Bronchial epithelial cell (primary cell): Measurements from ENCODE around the gene NUMA1. TPM values are rescaled to one million over a fixed set of nuclear protein-coding genes. Genes with fewer than 3 reads are reported as not detected.

Experiments used
- DNase-seq: peaks from one replicate; pipeline ENCODE4 v3.0.0-alpha.2; 2010; ENCODE audit warnings: low read depth
- FAIRE-seq: peaks from 2 replicates; lab custom pipeline; 2011; peaks lifted over from hg19 to GRCh38; lab: Jason Lieb, UNC
- H3K27me3 ChIP-seq: 2 replicates; pipeline ENCODE4 v1.5.1; 2011; ENCODE audit warnings: low read length; ENCODE audit not compliant: control insufficient read depth, insufficient read depth
- H3K36me3 ChIP-seq: 2 replicates; pipeline ENCODE4 v1.5.1; 2011; ENCODE audit warnings: low read length; ENCODE audit not compliant: control insufficient read depth, insufficient read depth
- H3K4me3 ChIP-seq: 2 replicates; pipeline ENCODE4 v1.5.1; 2011; ENCODE audit warnings: mild to moderate bottlenecking, low read depth, low read length, control low read depth
- CTCF ChIP-seq: IDR thresholded peaks from 2 replicates; pipeline ENCODE4 v1.5.1; 2011; ENCODE audit warnings: mild to moderate bottlenecking, moderate library complexity, low read length, control low read depth, inconsistent platforms; ENCODE audit not compliant: insufficient read depth, severe bottlenecking
- total RNA-seq: library from RNA; depleted of rRNA; stranded (reverse); fragments of >200 nt; gene quantifications from 2 replicates; pipeline ENCODE4 v1.2.1, GENCODE V29; 2014

Gene NUMA1
- total RNA-seq, 1 donor from 2014 or later = 52.7 TPM

- FAIRE-seq = no peak
These were observed 43.7 kb upstream of the NUMA1 start for GRCh38 chr11:72124046-72124445.

GRCh38 chr11:72123117-72123653 lies 42.8 kb upstream of the NUMA1 start:
- Histone ChIP-seq H3K36me3 (peaks cover 1% of the 10 kb centered on the region), H3K27me3 (no peaks in the 10 kb centered on the region), H3K4me3 (no peak overlapping the region)
- TF ChIP-seq CTCF = no peak
- FAIRE-seq = no peak
- no peak for DNase-seq

More at GRCh38 chr11:72124046-72124445, 43.7 kb upstream of the NUMA1 start:
- no peak for TF ChIP-seq CTCF
- H3K36me3 ChIP-seq = peaks cover 1% of the 10 kb centered on the region
- H3K27me3 ChIP-seq = no peaks in the 10 kb centered on the region
- H3K4me3 ChIP-seq = no peak overlapping the region
- DNase-seq = no peak

GRCh38 chr11:72122607-72123006 lies 42.3 kb upstream of the NUMA1 start:
- no peak for TF ChIP-seq CTCF
- H3K27me3 ChIP-seq = no peaks in the 10 kb centered on the region
- no peak for FAIRE-seq
- peaks cover 1% of the 10 kb centered on the region for H3K36me3 ChIP-seq
- DNase-seq = no peak
- H3K4me3 ChIP-seq = no peak overlapping the region

GRCh38 chr11:72120930-72121329 lies 40.6 kb upstream of the NUMA1 start:
- FAIRE-seq (no peak), DNase-seq (no peak)
- H3K36me3 ChIP-seq = peaks cover 1% of the 10 kb centered on the region
- no peak for TF ChIP-seq CTCF
- no peak overlapping the region for H3K4me3 ChIP-seq
- H3K27me3 ChIP-seq = no peaks in the 10 kb centered on the region

- no peak for TF ChIP-seq CTCF
- Histone ChIP-seq H3K27me3 (no peaks in the 10 kb centered on the region), H3K4me3 (no peak overlapping the region), H3K36me3 (peaks cover 1% of the 10 kb centered on the region)
- no peak for FAIRE-seq
- DNase-seq = no peak
These were observed 38.9 kb upstream of the NUMA1 start for GRCh38 chr11:72119198-72119597.
